ENCODE measurements around the gene KCTD20.
"Not testable (repeated sequence)": the region's sequence is repeated elsewhere in the genome, so short reads cannot be mapped to it uniquely, and the experiment has no call there.

KCTD20 gene

GRCh38 chr6:36445621-36446020, 2.8 kb downstream of the KCTD20 start:
- DNase-seq: no peak

DNA sequence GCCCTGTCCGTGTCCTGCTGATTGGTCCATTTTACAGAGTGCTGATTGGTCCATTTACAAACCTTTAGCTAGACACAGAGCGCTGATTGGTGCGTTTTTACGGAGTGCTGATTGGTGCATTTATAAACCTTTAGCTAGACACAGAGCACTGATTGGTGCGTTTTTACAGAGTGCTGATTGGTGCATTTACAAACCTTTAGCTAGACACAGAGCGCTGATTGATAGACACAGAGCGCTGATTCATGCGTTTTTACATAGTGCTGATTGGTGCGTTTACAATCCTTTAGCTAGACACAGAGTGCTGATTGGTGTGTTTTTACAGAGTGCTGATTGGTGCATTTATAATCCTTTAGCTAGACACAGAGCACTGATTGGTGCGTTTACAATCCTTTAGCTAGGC, 6.4 kb downstream of the KCTD20 start:
- DNase-seq: not testable (repeated sequence)

DNA sequence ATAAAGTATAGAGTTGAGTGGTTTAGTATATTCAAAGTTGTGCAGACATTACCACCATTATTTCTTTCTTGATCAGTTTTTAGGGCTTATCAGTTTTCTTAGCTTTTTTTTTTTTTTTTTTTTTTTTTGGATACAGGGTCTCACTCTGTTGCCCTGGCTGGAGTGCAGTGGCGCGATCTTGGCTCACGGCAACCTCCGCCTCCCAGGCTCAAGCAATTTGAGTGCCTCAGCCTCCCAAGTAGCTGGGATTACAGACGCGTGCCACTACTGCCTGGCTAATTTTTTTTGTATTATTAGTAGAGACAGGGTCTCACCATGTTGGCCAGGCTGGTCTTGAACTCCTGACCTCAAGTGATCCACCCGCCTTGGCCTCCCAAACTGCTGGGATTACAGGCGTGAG, 10.1 kb downstream of the KCTD20 start:
- DNase-seq: not testable (repeated sequence)

- DNase-seq: no peak
Observed at GRCh38 chr6:36455486-36456027, 12.8 kb downstream of the KCTD20 start.

DNA sequence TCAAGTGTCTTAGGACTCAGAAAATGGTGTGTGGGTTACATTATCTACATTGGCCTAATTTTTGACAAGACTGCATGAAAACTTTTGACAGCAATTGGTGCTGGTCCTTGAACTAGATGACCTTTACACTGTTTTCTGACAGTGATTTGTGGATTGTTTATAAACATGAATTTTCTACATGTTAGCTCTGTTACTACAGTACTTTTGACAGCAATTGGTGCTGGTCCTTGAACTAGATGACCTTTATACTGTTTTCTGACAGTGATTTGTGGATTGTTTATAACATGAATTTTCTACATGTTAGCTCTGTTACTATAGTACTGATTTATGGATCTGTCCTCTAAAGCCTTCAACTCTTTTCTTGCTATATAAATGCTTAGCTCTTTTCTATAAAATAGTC, 16.7 kb downstream of the KCTD20 start:
- no peak for DNase-seq

DNA sequence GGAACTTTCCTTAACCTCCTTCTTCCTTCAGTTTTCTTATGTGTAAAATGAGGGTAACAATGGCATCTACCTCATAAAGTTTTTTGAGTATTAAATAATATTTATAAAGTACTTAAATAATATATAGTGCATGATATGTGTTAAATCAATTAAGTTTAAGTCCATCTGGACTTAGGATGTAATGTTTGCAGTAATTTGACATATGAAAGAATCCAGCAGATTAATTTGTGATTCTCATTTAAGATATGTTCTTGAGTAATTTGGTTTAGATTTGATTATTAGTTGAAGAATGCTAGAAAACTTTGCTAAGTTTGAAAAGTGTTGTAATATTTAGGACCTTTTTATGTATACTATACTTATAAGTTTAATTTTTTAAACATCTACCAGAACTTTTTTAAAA, 18.1 kb downstream of the KCTD20 start:
- DNase-seq: no peak

GRCh38 chr6:36461646-36462045, 18.8 kb downstream of the KCTD20 start:
- no peak for DNase-seq

DNA sequence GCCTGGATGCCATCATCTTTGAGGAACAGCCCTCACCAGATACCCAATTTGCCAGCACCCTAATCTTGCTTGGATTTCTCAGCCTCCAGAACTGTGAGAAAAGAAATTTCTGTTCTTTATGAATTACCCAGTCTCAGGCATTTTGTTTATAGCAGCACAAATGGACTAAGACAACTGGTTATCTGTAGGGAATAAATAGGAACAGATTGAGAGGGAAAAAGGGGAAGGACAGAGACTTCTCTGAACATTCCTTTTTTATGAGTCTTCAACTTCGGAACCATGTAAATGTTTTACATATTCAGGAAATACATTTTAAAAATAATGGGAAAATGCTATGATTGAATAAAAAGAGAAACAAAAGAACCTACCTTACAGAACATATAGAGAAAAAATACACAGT, 20.9 kb downstream of the KCTD20 start:
- DNase-seq: no peak

DNA sequence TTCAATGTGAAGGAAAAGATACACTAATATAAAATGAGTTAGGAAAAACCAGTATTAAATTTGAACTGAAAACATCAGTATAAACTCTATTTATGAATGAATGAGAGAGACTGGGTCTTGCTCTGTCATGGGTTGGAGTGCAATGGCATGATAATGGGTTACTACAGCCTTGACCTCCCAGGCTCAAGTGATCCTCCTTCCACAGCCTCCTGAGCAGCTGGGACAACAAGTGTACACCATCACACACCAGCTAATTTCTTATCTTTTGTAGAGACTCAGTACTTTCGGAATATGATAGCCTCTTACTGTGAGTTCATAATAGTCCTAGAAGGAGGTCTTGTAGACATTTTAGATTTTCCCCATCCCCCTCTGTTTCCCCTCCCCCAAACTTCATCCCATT, 21.4 kb downstream of the KCTD20 start:
- no peak for DNase-seq

GRCh38 chr6:36467625-36468024, 24.8 kb downstream of the KCTD20 start:
- no peak for DNase-seq

DNA sequence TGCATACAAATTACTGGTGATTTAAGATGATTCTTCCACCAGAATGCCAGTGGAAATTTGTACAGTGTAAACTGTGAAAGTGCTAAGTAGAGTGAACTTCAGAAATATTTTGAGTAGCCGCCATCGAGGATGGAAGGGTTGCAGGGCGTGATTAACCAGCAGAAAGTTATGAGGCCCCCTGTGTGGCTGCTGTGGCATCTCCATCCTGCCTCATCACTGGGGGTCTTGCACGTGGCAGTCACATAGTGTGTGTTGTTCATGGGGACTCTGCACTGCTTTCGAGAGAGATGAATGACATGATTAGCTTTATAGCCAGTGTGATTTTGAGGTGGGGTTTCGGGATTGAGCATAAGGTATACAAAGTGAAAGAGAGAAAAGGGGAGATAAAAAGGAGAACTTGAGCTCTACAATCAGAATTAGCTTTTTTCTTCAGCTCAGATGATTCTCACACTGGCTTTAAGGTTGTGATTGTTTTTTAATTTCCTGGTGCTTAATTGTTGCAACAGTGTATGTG, 26.4 kb downstream of the KCTD20 start:
- no peak for DNase-seq

GRCh38 chr6:36469946-36470345, 27.1 kb downstream of the KCTD20 start:
- no peak for DNase-seq

DNA sequence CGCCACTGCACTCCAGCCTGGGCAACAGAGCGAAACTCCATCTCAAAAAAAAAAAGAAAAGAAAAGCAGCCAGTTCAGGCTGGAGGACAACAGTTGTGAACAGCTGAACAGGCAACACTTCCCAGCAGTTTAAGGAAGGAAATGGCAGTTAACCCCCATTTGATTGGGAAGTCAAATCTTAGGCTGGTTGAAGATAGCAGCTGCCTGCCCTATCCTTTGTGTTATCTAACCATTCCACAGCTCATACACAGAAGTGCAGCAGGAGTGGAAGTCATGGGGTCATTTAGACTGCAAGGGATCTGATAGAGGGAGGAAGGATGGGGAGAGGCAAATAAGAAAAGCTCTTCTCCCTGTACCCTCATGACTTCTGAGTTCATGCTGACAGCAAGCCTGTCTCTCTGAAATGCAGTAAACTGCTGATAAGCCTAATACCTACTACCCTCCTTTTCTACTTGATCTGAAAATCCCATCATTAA, 35.3 kb downstream of the KCTD20 start:
- DNase-seq: no peak

- DNase-seq: no peak
Observed at GRCh38 chr6:36479256-36479655, 36.5 kb downstream of the KCTD20 start.

DNA sequence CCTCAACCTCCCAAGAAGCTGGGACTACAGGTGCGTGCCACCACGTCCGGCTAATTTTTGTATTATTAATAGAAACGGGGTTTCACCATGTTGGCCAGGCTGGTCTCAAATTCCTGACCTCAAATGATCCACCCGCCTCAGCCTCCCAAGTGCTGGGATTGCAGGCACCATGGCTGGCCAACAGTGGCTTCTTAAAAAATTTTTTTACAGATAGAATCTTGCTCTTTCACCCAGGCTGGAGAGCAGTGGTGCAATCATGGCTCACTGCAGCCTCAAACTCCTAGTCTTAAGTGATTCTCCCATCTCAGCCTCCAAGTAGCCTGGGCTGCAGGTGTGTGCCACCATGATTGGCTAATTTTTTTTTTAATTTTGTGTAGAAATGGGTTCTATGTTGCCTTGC, 40.5 kb downstream of the KCTD20 start:
- not testable (repeated sequence) for DNase-seq

GRCh38 chr6:36484736-36485135, 41.9 kb downstream of the KCTD20 start:
- DNase-seq: no peak

DNA sequence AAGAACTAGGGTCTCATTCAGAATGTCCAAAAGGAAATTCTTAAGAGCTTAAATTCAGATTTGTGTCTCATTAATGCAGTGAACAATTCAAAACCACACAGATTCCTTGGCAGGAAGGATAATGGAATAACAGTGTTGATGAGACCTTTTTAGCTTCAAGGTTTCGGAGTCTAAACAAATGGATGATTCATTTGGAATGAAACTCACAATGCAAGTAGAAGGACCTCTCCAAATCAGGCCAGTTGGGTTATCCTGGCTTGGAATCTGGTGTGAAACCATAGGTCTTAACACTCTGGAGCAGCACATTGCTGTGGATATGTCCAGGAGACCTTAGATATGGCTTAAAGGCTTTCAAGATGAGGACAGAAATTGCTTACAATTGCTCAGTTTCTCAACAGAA, 44.9 kb downstream of the KCTD20 start:
- DNase-seq: no peak

GRCh38 chr6:36488221-36488620, 45.4 kb downstream of the KCTD20 start:
- DNase-seq: no peak

DNA sequence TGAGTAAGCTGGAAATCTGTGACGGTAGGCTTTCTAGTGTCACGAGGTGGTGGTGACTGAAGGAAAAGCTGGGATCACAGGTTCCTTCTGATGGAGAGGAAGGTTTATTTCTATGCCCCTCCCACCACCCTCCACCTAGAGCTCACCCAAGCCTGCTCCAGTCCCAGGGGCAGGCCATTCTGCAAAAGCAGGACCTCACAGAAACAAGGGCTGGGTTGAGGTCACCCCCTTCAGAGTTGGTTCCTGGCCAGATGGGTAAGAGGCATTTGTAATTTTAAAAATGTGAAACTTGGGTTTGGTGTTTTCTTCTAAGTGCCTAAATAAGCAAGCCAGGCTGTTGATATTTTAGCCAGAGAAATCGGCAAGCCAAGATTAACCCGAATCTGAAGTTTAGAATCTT, 46.6 kb downstream of the KCTD20 start:
- no peak for DNase-seq

DNA sequence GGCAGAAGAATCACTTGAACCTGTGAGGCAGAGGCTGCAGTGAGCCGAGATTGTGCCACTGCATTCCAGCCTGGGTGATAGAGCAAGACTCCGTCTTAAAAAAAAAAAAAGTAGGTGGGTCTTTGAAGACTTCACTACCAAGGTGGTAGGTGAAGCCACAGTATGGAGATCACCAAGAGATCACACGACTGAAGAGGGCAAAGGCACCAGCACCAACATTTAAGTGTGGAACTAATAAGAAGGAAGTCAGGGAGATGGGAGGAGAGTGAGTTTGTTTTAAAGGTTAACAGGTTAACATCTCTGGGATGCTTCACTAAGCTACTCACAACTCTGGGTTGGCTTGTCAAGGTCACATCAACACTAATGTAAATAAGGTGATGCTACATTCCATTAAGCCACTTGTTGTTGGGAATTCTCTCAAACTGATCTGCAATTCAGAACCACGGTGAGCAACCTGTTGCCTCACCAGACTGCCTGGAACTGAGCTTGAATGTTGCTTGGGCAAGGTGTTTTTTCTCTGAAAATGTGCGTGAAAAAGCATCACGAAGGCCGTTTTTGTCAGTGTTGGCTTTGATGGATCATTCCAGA, 48.7 kb downstream of the KCTD20 start:
- no peak for DNase-seq

DNA sequence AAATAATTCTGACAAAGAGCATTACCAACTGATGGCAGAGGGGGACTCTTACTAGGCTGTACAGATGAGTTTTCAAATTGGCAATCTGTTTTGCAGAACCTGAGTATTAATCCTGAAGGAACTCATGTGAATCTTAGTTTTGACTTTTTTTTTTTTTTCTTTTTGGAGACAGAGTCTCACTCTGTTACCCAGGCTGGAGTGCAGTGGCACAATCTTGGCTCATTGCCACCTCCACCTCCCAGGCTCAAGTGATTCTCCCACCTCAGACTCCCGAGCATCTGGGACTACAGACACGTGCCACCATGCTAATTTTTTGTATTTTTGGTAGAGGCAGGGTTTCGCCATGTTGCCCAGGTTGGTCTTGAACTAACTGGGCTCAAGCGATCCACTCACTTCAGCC, 49.3 kb downstream of the KCTD20 start:
- DNase-seq: no peak

- DNase-seq: no peak
Observed at GRCh38 chr6:36492621-36493020, 49.8 kb downstream of the KCTD20 start.

DNA sequence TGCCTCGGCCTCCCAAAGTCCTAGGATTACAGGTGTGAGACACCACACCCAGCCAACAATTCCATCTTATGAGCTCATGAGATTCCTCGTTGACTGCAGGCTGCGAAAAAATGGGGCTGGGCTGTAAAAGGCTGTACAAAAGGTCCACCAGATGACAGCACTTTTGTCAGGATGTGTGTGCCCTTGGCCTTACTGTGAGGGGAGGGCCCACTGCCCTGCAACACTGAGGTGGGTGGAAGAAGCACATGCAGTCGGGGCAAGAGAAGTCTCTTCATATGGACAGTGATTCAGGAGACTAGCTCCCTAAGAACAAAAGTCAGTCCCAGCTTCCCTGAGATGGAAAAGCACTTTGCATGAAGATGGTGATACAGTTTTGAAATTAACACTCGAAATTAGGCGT, 50.5 kb downstream of the KCTD20 start:
- DNase-seq: no peak

- DNase-seq: no peak
Observed at GRCh38 chr6:36493859-36494258, 51.1 kb downstream of the KCTD20 start.

DNA sequence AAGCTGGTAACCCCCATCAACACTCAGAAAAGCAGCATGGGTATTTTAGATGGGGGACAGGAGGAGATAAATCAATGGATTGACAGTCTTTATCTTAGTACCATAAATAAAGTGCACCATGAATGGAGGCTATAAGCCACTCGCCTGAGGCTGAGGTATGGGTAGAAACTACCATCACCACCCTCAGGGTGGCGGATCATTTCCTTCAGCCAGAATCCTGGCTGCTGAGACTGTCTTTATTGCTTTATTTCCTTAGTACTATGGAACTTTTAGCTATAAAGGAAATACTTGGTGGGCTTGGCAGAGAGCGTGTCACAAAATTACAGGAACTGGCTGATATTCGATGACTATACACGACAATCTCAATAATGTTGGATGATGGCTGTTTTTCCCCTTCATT, 52.3 kb downstream of the KCTD20 start:
- no peak for DNase-seq

Measured in NCI-H187 treated with DMSO at 0.1 percent for 48 hours (cell line).